Panc1 (cell line): Measurements from ENCODE around the gene RAD50. TPM values are rescaled to one million over a fixed set of nuclear protein-coding genes. Genes with fewer than 3 reads are reported as not detected.

Source experiments
- ATAC-seq: fragments of 200-7000 bp; cut with Tn5 transposase; 2 replicates; pipeline ENCODE4 v1.9.1; 2020; ENCODE audit warnings: mild to moderate bottlenecking, moderate library complexity
- BruUV-seq: library from RNA; stranded (reverse); fragments of 400-500 nt; replicated peaks from 2 replicates; lab custom pipeline; 2021; lab: Mats Ljungman, UMichigan
- CTCF ChIA-PET: fragments of 300-600 bp; sonication (Branson Sonifier 250); formaldehyde crosslinking; loops from one replicate; lab custom pipeline; 2022; ENCODE audit warnings: antibody characterized with exemption; lab: Charles Lee
- POLR2A ChIA-PET: fragments of 300-600 bp; sonication (Branson Sonifier 250); formaldehyde crosslinking; loops from one replicate; lab custom pipeline; 2022; ENCODE audit warnings: antibody characterized with exemption; lab: Charles Lee
- DNase-seq: peaks from one replicate; pipeline ENCODE4 v3.0.0-alpha.2; 2010; ENCODE audit warnings: low read depth, low spot score
- H3K27ac ChIP-seq: 2 replicates; pipeline ENCODE4 v1.5.1; 2011; ENCODE audit warnings: mild to moderate bottlenecking, low read length, inconsistent platforms
- H3K27me3 ChIP-seq: fragments of 200-500 bp; sonication (Bioruptor generic); 2 replicates; pipeline ENCODE4 v1.6.0; 2014; ENCODE audit warnings: low read length, inconsistent platforms; ENCODE audit not compliant: control insufficient read depth, insufficient read depth
- H3K36me3 ChIP-seq: fragments of 200-500 bp; sonication (Bioruptor generic); 2 replicates; pipeline ENCODE4 v1.5.1; 2014; ENCODE audit warnings: inconsistent platforms, mild to moderate bottlenecking, low read length, moderate library complexity; ENCODE audit not compliant: control insufficient read depth, insufficient read depth
- H3K4me1 ChIP-seq: 2 replicates; pipeline ENCODE4 v1.5.1; 2011; ENCODE audit warnings: inconsistent platforms, mild to moderate bottlenecking, low read length, moderate library complexity; ENCODE audit not compliant: control insufficient read depth, insufficient read depth
- H3K4me3 ChIP-seq, 2 experiments: 2 replicates each; pipeline ENCODE4 v1.5.1; 2011 to 2012; ENCODE audit warnings: low read depth in 2 of 2, low read length in 2 of 2, mild to moderate bottlenecking in 2 of 2, inconsistent platforms in 1 of 2, moderate library complexity in 1 of 2
- H3K9me3 ChIP-seq: fragments of 200-500 bp; sonication (Bioruptor generic); 2 replicates; pipeline ENCODE4 v1.5.1; 2014; ENCODE audit warnings: low read depth, mild to moderate bottlenecking, inconsistent platforms, low read length, moderate library complexity; ENCODE audit not compliant: control insufficient read depth, insufficient read depth
- POLR2AphosphoS5 ChIP-seq: IDR thresholded peaks from 2 replicates; pipeline ENCODE4 v1.6.1; 2012; ENCODE audit warnings: mild to moderate bottlenecking, low read depth, low read length, moderate library complexity
- SIN3A ChIP-seq: IDR thresholded peaks from 2 replicates; pipeline ENCODE4 v1.6.1; 2012; ENCODE audit warnings: low read depth, mild to moderate bottlenecking, low read length, moderate library complexity, borderline replicate concordance; ENCODE audit not compliant: insufficient read depth
- TCF7L2 ChIP-seq: IDR thresholded peaks from 2 replicates; pipeline ENCODE4 v1.6.1; 2011; ENCODE audit warnings: mild to moderate bottlenecking, low read depth, low read length, inconsistent platforms
- in situ Hi-C: cut with HindIII; loops from 2 replicates; pipeline ENCODE4 v1.10.0; 2016; ENCODE audit warnings: low sequenced_read_pairs, low pct_unique_long_range_greater_than_20kb
- intact Hi-C: fragments of 100-400 bp; cut with micrococcal nuclease; formaldehyde crosslinking; loops from one replicate; pipeline ENCODE4 v1.10.0; 2022; ENCODE audit not compliant: unreplicated experiment
- total RNA-seq: library from RNA; stranded (reverse); gene quantifications from one replicate; pipeline ENCODE4 v1.2.1, GENCODE V29; 2021; ENCODE audit not compliant: unreplicated experiment
- TF ChIP-seq, protein P1 (sequence below), 2 experiments: IDR thresholded peaks; 2 replicates each; pipeline ENCODE4 v1.6.1; 2011 to 2012; ENCODE audit warnings: low read depth in 2 of 2, control low read depth in 1 of 2, low read length in 1 of 2, mild to moderate bottlenecking in 1 of 2, moderate library complexity in 1 of 2; ENCODE audit not compliant: insufficient read depth in 1 of 2
- TF ChIP-seq, protein P2 (sequence below): fragments of 450-650 bp; IDR thresholded peaks from 2 replicates; pipeline ENCODE4 v1.5.1; 2017; ENCODE audit warnings: mild to moderate bottlenecking

The RAD50 gene
- total RNA-seq, 1 experiment from 2014 or later, result 77.6 TPM

DNA sequence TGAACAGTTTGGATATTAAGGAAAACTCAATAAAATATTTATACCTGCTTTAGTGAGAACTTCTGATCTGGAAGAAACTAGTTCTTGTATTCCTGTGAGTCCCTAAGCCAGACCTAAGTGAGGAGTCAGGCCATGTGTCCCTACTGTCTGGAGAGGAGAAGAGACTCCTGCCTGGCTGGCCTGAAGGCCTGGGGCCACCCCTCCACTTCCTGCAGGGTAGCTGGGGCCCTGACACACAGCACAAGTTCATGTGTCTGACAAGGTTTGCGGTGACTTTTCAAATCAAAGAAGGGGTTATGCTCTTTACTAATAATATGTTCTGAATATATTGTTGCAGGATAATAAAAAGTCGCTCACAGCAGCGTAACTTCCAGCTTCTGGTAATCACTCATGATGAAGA lies 85.1 kb downstream of the RAD50 start:
- Histone ChIP-seq H3K36me3 (peaks cover 30% of the 10 kb centered on the region), H3K4me1 (no peaks in the 10 kb centered on the region), H3K27ac (no peak overlapping the region), H3K9me3 (no peaks in the 10 kb centered on the region), H3K4me3 (no peak overlapping the region), H3K27me3 (no peaks in the 10 kb centered on the region)
- DNase-seq (no peak), ATAC-seq (no peak)
- in situ Hi-C loops (no loop called here), intact Hi-C loops (no loop called here)
- ChIA-PET POLR2A (interaction anchor here (0.6 kb wide), 1 partner anchor 66 kb away, joined by 14 read pairs; no protein-coding TSS in a partner anchor), CTCF (no interaction called here)
- BruUV-seq, result no TSS peak
- TF ChIP-seq SIN3A, result no peak
- TF ChIP-seq, protein P1, sequence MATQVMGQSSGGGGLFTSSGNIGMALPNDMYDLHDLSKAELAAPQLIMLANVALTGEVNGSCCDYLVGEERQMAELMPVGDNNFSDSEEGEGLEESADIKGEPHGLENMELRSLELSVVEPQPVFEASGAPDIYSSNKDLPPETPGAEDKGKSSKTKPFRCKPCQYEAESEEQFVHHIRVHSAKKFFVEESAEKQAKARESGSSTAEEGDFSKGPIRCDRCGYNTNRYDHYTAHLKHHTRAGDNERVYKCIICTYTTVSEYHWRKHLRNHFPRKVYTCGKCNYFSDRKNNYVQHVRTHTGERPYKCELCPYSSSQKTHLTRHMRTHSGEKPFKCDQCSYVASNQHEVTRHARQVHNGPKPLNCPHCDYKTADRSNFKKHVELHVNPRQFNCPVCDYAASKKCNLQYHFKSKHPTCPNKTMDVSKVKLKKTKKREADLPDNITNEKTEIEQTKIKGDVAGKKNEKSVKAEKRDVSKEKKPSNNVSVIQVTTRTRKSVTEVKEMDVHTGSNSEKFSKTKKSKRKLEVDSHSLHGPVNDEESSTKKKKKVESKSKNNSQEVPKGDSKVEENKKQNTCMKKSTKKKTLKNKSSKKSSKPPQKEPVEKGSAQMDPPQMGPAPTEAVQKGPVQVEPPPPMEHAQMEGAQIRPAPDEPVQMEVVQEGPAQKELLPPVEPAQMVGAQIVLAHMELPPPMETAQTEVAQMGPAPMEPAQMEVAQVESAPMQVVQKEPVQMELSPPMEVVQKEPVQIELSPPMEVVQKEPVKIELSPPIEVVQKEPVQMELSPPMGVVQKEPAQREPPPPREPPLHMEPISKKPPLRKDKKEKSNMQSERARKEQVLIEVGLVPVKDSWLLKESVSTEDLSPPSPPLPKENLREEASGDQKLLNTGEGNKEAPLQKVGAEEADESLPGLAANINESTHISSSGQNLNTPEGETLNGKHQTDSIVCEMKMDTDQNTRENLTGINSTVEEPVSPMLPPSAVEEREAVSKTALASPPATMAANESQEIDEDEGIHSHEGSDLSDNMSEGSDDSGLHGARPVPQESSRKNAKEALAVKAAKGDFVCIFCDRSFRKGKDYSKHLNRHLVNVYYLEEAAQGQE (IDR thresholded peaks at IDR 0.05; ENCODE audit: insufficient read depth in 1 of 2, low read depth in 2 of 2, low read length in 1 of 2), result no peak
- no peak for TF ChIP-seq TCF7L2
- no peak for TF ChIP-seq POLR2AphosphoS5
- TF ChIP-seq, protein P2, sequence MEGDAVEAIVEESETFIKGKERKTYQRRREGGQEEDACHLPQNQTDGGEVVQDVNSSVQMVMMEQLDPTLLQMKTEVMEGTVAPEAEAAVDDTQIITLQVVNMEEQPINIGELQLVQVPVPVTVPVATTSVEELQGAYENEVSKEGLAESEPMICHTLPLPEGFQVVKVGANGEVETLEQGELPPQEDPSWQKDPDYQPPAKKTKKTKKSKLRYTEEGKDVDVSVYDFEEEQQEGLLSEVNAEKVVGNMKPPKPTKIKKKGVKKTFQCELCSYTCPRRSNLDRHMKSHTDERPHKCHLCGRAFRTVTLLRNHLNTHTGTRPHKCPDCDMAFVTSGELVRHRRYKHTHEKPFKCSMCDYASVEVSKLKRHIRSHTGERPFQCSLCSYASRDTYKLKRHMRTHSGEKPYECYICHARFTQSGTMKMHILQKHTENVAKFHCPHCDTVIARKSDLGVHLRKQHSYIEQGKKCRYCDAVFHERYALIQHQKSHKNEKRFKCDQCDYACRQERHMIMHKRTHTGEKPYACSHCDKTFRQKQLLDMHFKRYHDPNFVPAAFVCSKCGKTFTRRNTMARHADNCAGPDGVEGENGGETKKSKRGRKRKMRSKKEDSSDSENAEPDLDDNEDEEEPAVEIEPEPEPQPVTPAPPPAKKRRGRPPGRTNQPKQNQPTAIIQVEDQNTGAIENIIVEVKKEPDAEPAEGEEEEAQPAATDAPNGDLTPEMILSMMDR, result no peak

DNA sequence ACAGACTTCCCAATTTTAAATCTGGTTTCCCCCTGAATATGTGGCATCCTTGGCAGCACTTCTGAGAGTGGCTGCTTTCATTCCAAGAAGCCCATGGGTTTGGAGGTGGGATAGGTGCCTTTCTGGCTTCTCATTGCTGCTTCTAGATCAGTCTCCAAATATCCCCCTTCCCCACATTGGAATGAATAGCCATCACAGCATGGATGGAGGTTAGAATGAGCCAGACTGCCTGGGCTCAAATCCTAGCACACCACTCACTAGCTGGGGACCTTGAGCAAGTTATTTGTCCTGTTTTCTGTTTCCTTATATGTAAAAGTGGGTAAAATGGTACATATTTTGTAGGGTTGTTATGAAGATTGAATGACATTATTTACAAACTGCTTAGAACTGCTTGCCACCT lies 87.4 kb downstream of the RAD50 start:
- no peak for DNase-seq
- ATAC-seq, result no peak
- H3K36me3 ChIP-seq, result peaks cover 19% of the 10 kb centered on the region

More for the DNA sequence above, 87.4 kb downstream of the RAD50 start:
- intact Hi-C loops, result no loop called here
- ChIA-PET CTCF (no interaction called here), POLR2A (no interaction called here)
- Histone ChIP-seq H3K9me3 (no peaks in the 10 kb centered on the region), H3K27ac (no peak overlapping the region), H3K4me1 (no peaks in the 10 kb centered on the region), H3K27me3 (no peaks in the 10 kb centered on the region), H3K4me3 (no peak overlapping the region)
- in situ Hi-C loops, result no loop called here
- TF ChIP-seq TCF7L2, result no peak
- TF ChIP-seq, protein P1 (IDR thresholded peaks at IDR 0.05; ENCODE audit: insufficient read depth in 1 of 2, low read depth in 2 of 2, low read length in 1 of 2), result no peak
- TF ChIP-seq SIN3A, result no peak
- TF ChIP-seq, protein P2, result no peak
- no peak for TF ChIP-seq POLR2AphosphoS5
- BruUV-seq, result no TSS peak
